GM21381 (cell line): ENCODE data around the gene GTF2IRD1.
"Not testable (repeated sequence)": the region's sequence is repeated elsewhere in the genome, so short reads cannot be mapped to it uniquely, and the experiment has no call there.

Experiments
- ATAC-seq: cut with Tn5 transposase; IDR thresholded peaks from one replicate; pipeline ENCODE4 v1.9.1; 2021; ENCODE audit warnings: mild to moderate bottlenecking, moderate library complexity; ENCODE audit not compliant: unreplicated experiment

The GTF2IRD1 gene

GRCh38 chr7:74507538-74508319, 54.0 kb downstream of the GTF2IRD1 start:
- no peak for ATAC-seq

GRCh38 chr7:74509453-74509852, 55.7 kb downstream of the GTF2IRD1 start:
- not testable (repeated sequence) for ATAC-seq

- ATAC-seq = no peak
These were observed 57.6 kb downstream of the GTF2IRD1 start for GRCh38 chr7:74511345-74511744.

- no peak for ATAC-seq
These were observed 59.1 kb downstream of the GTF2IRD1 start for GRCh38 chr7:74512762-74513161.

GRCh38 chr7:74514131-74514591, 60.5 kb downstream of the GTF2IRD1 start:
- ATAC-seq = no peak

GRCh38 chr7:74515276-74515675, 61.6 kb downstream of the GTF2IRD1 start:
- no peak for ATAC-seq

GRCh38 chr7:74516214-74516613, 62.5 kb downstream of the GTF2IRD1 start:
- no peak for ATAC-seq

- ATAC-seq = no peak
These were observed 64.3 kb downstream of the GTF2IRD1 start for GRCh38 chr7:74518041-74518440.

- ATAC-seq = no peak
These were observed 64.9 kb downstream of the GTF2IRD1 start for GRCh38 chr7:74518654-74519053.

GRCh38 chr7:74519395-74519794, 65.7 kb downstream of the GTF2IRD1 start:
- ATAC-seq = no peak

- no peak for ATAC-seq
These were observed 68.1 kb downstream of the GTF2IRD1 start for GRCh38 chr7:74521855-74522254.

- ATAC-seq = no peak
These were observed 68.7 kb downstream of the GTF2IRD1 start for GRCh38 chr7:74522281-74522905.

GRCh38 chr7:74523015-74523414, 69.3 kb downstream of the GTF2IRD1 start:
- no peak for ATAC-seq

GRCh38 chr7:74525140-74525539, 71.4 kb downstream of the GTF2IRD1 start:
- ATAC-seq = no peak

- no peak for ATAC-seq
These were observed 72.2 kb downstream of the GTF2IRD1 start for GRCh38 chr7:74525881-74526280.

GRCh38 chr7:74526780-74527179, 73.1 kb downstream of the GTF2IRD1 start:
- ATAC-seq = no peak

- ATAC-seq = no peak
These were observed 74.1 kb downstream of the GTF2IRD1 start for GRCh38 chr7:74527842-74528241.

GRCh38 chr7:74528773-74529172, 75.1 kb downstream of the GTF2IRD1 start:
- not testable (repeated sequence) for ATAC-seq

- ATAC-seq = no peak
These were observed 82.2 kb downstream of the GTF2IRD1 start for GRCh38 chr7:74535951-74536356.

- not testable (repeated sequence) for ATAC-seq
These were observed 88.2 kb downstream of the GTF2IRD1 start for GRCh38 chr7:74541937-74542336.

- no peak for ATAC-seq
These were observed 88.9 kb downstream of the GTF2IRD1 start for GRCh38 chr7:74542558-74543117.
